ENCODE measurements around the gene WNT9A. TPM values are rescaled to one million over a fixed set of nuclear protein-coding genes. Genes with fewer than 3 reads are reported as not detected.

WNT9A gene
- total and polyA plus RNA-seq, 4 donors, result 2.6 to 8.6 (median 4.9) TPM

DNA sequence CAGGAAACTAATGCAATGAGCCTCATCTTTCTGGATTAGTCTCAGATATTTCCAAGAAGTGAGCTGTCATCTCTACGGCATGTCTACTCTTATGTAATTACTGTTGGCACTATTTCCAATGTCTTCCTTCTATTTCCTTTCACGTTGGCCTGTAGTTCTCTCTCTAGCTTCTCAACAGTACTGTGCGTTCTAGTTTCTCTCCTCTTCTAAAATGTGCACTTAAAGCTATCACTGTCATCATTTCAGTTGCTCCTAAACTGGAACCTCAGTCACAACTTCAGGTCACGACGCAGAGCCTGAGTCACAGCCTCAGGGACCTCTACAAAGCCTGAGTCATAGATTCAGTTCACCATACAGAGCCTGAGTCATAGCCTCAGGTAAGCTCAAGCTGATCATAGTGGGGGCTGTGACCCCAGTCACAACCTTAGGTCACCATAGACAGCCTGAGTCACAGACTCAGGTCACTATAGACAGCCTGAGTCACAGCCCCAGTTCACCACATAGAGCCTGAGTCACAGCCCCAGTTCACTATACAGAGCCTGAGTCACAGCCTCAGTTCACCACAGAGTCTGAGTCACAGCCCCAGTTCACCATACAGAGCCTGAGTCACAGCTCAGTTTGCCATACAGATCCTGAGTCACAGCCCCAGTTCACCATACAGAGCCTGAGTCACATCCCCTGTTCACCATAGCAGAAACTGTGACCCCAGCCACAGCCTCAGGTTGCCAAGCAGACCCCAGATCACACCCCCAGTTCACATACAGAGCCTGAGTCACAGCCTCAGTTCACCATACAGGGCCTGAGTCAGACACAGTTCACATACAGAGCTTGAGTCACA lies 13.0 kb downstream of the WNT9A start:
- Histone ChIP-seq H3K4me3 (no peak overlapping the region), H3K4me1 (ENCODE audit: control insufficient read depth in 5 of 5, insufficient read depth in 5 of 5, low read length in 5 of 5) (peaks cover 0 to 3% (median 0%) of the 10 kb centered on the region in 5 donors), H3K27me3 (ENCODE audit: control insufficient read depth in 3 of 3, insufficient read depth in 3 of 3, low read length in 2 of 3) (no peaks in the 10 kb centered on the region), H3K27ac (ENCODE audit: low read depth in 1 of 2, low read length in 1 of 2) (peak overlapping the region; percentile 51 to 60), H3K9me3 (ENCODE audit: control insufficient read depth in 4 of 4, insufficient read depth in 3 of 4, low read length in 3 of 4) (no peaks in the 10 kb centered on the region), H3K9ac (ENCODE audit: insufficient read depth in 1 of 2, low read length in 2 of 2) (no peak overlapping the region), H3K36me3 (ENCODE audit: control insufficient read depth in 4 of 4, insufficient read depth in 4 of 4, low read length in 4 of 4) (no peaks in the 10 kb centered on the region)
- no peak for TF ChIP-seq CTCF (IDR thresholded peaks at IDR 0.05; ENCODE audit: control extremely low read depth, extremely low read depth)
- ATAC-seq (ENCODE audit: insufficient read depth, low FRiP score) (peak; percentile 79), DNase-seq (peak in 2 of 3 donors; percentile 4 to 53)
- 55 to 58% methylated on average over 5 of the region's 5 CpGs for WGBS, 2 donors

DNA sequence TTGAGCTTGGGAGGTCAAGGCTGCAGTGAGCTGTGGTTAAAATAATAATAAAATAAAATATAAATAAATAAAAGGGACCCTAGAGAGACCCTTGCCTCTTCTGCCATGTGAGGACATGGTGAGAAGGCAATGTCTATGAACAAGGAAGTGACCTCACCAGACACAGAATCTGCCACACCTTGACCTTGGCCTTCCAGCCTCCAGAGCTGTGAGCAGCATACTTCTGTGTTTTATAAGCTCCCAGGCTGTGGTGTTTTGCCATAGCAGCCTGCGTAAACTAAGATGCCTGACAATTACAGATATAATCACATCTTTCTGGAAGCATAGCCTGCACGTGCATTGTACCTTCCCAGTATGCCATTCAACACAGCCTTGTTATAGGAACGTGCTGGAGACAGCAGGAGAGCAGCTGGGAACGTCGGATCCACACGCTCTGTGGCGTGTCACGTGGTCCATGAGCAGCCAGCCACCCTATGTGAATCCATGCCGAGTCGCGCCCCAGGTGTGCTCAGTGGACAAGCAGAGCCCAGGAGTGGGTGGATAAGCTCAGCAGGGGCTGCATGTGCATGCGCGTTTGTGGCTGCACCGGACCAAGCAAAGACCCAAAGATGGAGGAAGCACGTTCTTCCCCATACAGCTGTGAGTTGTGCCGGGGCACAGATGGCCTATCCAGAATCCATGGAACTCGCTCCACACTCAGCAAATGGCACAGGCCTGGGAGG lies 17.8 kb downstream of the WNT9A start:
- Histone ChIP-seq H3K4me1 (ENCODE audit: control insufficient read depth in 5 of 5, insufficient read depth in 5 of 5, low read length in 5 of 5) (peaks cover 0 to 5% (median 0%) of the 10 kb centered on the region in 5 donors), H3K27me3 (ENCODE audit: control insufficient read depth in 3 of 3, insufficient read depth in 3 of 3, low read length in 2 of 3) (no peaks in the 10 kb centered on the region), H3K27ac (ENCODE audit: low read depth in 1 of 2, low read length in 1 of 2) (no peak overlapping the region), H3K36me3 (ENCODE audit: control insufficient read depth in 4 of 4, insufficient read depth in 4 of 4, low read length in 4 of 4) (no peaks in the 10 kb centered on the region), H3K4me3 (no peak overlapping the region), H3K9me3 (ENCODE audit: control insufficient read depth in 4 of 4, insufficient read depth in 3 of 4, low read length in 3 of 4) (no peaks in the 10 kb centered on the region), H3K9ac (ENCODE audit: insufficient read depth in 1 of 2, low read length in 2 of 2) (no peak overlapping the region)
- 87 to 91% methylated on average over 17 of the region's 17 CpGs for WGBS, 2 donors
- DNase-seq (no peak), ATAC-seq (ENCODE audit: insufficient read depth, low FRiP score) (no peak)
- TF ChIP-seq CTCF (IDR thresholded peaks at IDR 0.05; ENCODE audit: control extremely low read depth, extremely low read depth), result no peak

DNA sequence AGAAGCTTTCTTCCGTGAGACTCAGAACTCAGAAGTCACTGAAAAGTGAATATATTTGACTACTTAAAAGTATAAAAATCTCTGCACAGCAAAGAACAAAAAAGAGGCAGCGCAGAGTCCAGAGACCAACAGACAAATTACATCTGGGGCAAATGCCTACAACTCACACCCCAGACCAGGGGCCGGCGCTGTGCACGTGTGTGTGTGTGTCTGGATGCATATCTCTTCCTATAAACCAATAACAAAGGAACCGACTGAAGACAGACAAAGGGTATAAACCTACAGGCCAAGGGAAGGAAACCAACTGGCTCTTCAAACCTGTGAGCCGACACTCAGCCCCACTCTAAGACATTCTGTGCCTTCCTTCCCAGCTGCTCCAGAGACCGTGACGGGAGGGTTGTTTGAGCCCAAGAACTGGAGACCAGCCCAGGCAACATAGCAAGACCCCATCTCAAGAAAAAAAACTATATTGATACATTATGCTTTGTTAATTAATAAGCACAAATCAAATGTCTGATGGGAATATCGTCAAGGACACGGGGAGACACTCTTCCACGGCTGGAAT lies 18.8 kb downstream of the WNT9A start:
- Histone ChIP-seq H3K4me1 (ENCODE audit: control insufficient read depth in 5 of 5, insufficient read depth in 5 of 5, low read length in 5 of 5) (peaks cover 0 to 10% (median 0%) of the 10 kb centered on the region in 5 donors), H3K9ac (ENCODE audit: insufficient read depth in 1 of 2, low read length in 2 of 2) (no peak overlapping the region), H3K4me3 (no peak overlapping the region), H3K27me3 (ENCODE audit: control insufficient read depth in 3 of 3, insufficient read depth in 3 of 3, low read length in 2 of 3) (no peaks in the 10 kb centered on the region), H3K36me3 (ENCODE audit: control insufficient read depth in 4 of 4, insufficient read depth in 4 of 4, low read length in 4 of 4) (no peaks in the 10 kb centered on the region), H3K9me3 (ENCODE audit: control insufficient read depth in 4 of 4, insufficient read depth in 3 of 4, low read length in 3 of 4) (no peaks in the 10 kb centered on the region), H3K27ac (ENCODE audit: low read depth in 1 of 2, low read length in 1 of 2) (no peak overlapping the region)
- ATAC-seq (ENCODE audit: insufficient read depth, low FRiP score) (no peak), DNase-seq (no peak)
- TF ChIP-seq CTCF (IDR thresholded peaks at IDR 0.05; ENCODE audit: control extremely low read depth, extremely low read depth), result no peak
- 84 to 89% methylated on average over 12 of the region's 12 CpGs for WGBS, 2 donors

Measured in lung (tissue), 12 donors.